GM19468 (cell line): ENCODE measurements around the gene TXNDC16.
"Not testable (repeated sequence)": the region's sequence is repeated elsewhere in the genome, so short reads cannot be mapped to it uniquely, and the experiment has no call there.

Experiments used
- ATAC-seq: cut with Tn5 transposase; IDR thresholded peaks from one replicate; pipeline ENCODE4 v1.9.1; 2021; ENCODE audit warnings: mild to moderate bottlenecking, moderate library complexity, moderate number of reproducible peaks; ENCODE audit not compliant: unreplicated experiment; ENCODE audit errors: extremely low read depth

TXNDC16 gene

GRCh38 chr14:52546318-52546670, 6.0 kb downstream of the TXNDC16 start:
- ATAC-seq, result no peak

GRCh38 chr14:52545584-52546317, 6.6 kb downstream of the TXNDC16 start:
- ATAC-seq, result no peak

GRCh38 chr14:52538623-52539022, 13.7 kb downstream of the TXNDC16 start:
- ATAC-seq, result no peak

- no peak for ATAC-seq
These were observed 16.0 kb downstream of the TXNDC16 start for GRCh38 chr14:52536269-52536668.

- ATAC-seq, result no peak
These were observed 20.8 kb downstream of the TXNDC16 start for GRCh38 chr14:52531481-52531880.

GRCh38 chr14:52527052-52527451, 25.3 kb downstream of the TXNDC16 start:
- no peak for ATAC-seq

GRCh38 chr14:52522581-52523345, 29.5 kb downstream of the TXNDC16 start:
- no peak for ATAC-seq

- no peak for ATAC-seq
These were observed 30.3 kb downstream of the TXNDC16 start for GRCh38 chr14:52522033-52522432.

GRCh38 chr14:52514046-52514811, 38.1 kb downstream of the TXNDC16 start:
- ATAC-seq, result no peak

GRCh38 chr14:52513249-52513648, 39.1 kb downstream of the TXNDC16 start:
- ATAC-seq, result no peak

GRCh38 chr14:52494444-52494843, 57.9 kb downstream of the TXNDC16 start:
- ATAC-seq, result no peak

- ATAC-seq, result no peak
These were observed 66.8 kb downstream of the TXNDC16 start for GRCh38 chr14:52485350-52485960.

GRCh38 chr14:52481864-52482263, 70.4 kb downstream of the TXNDC16 start:
- ATAC-seq, result no peak

- no peak for ATAC-seq
These were observed 78.7 kb downstream of the TXNDC16 start for GRCh38 chr14:52473557-52473956.

- no peak for ATAC-seq
These were observed 79.6 kb downstream of the TXNDC16 start for GRCh38 chr14:52472728-52473127.

- ATAC-seq, result not testable (repeated sequence)
These were observed 80.1 kb downstream of the TXNDC16 start for GRCh38 chr14:52472251-52472650.

GRCh38 chr14:52467515-52468266, 84.6 kb downstream of the TXNDC16 start:
- no peak for ATAC-seq

GRCh38 chr14:52464175-52464574, 88.1 kb downstream of the TXNDC16 start:
- ATAC-seq, result no peak

GRCh38 chr14:52463375-52463774, 88.9 kb downstream of the TXNDC16 start:
- no peak for ATAC-seq

GRCh38 chr14:52461721-52462120, 90.6 kb downstream of the TXNDC16 start:
- no peak for ATAC-seq
